CD1c-positive myeloid dendritic cell (primary cell): Measurements from ENCODE around the gene OLFML3.
"Not testable (repeated sequence)": the region's sequence is repeated elsewhere in the genome, so short reads cannot be mapped to it uniquely, and the experiment has no call there.

Experiments
- DNase-seq: peaks from one replicate; pipeline ENCODE4 v3.0.0-alpha.2; 2016; ENCODE audit errors: extremely low spot score

OLFML3 gene

GRCh38 chr1:113978863-113979702, at the start of gene OLFML3:
OLFML3 (plus strand) TSS chr1:113979474; CDS start chr1:113979517, 43 bp downstream.
- peak; percentile 87 for DNase-seq

GRCh38 chr1:113929750-113930498, 49.4 kb upstream of the OLFML3 start:
- peak; percentile 74 for DNase-seq

- DNase-seq = peak; percentile 71
Measured at GRCh38 chr1:113930499-113931161, 48.6 kb upstream of the OLFML3 start.

- peak; percentile 67 for DNase-seq
Measured at GRCh38 chr1:113931451-113931851, 47.8 kb upstream of the OLFML3 start.

GRCh38 chr1:113934006-113934405, 45.3 kb upstream of the OLFML3 start:
- DNase-seq = no peak

- no peak for DNase-seq
Measured at GRCh38 chr1:113934511-113935055, 44.7 kb upstream of the OLFML3 start.

- DNase-seq = no peak
Measured at GRCh38 chr1:113935176-113935575, 44.1 kb upstream of the OLFML3 start.

GRCh38 chr1:113935970-113936369, 43.3 kb upstream of the OLFML3 start:
- DNase-seq = no peak

GRCh38 chr1:113937146-113937545, 42.1 kb upstream of the OLFML3 start:
- DNase-seq = no peak

- DNase-seq = no peak
Measured at GRCh38 chr1:113938192-113938591, 41.1 kb upstream of the OLFML3 start.

- peak; percentile 23 for DNase-seq
Measured at GRCh38 chr1:113940365-113941244, 38.7 kb upstream of the OLFML3 start.

- DNase-seq = no peak
Measured at GRCh38 chr1:113941245-113941559, 38.1 kb upstream of the OLFML3 start.

GRCh38 chr1:113942527-113942926, 36.7 kb upstream of the OLFML3 start:
- DNase-seq = no peak

- peak; percentile 59 for DNase-seq
Measured at GRCh38 chr1:113943028-113943811, 36.1 kb upstream of the OLFML3 start.

GRCh38 chr1:113945329-113945728, 33.9 kb upstream of the OLFML3 start:
- no peak for DNase-seq

GRCh38 chr1:113946112-113946511, 33.2 kb upstream of the OLFML3 start:
- no peak for DNase-seq

GRCh38 chr1:113946678-113947387, 32.4 kb upstream of the OLFML3 start:
- no peak for DNase-seq

- DNase-seq = no peak
Measured at GRCh38 chr1:113947388-113948107, 31.7 kb upstream of the OLFML3 start.

GRCh38 chr1:113948151-113948550, 31.1 kb upstream of the OLFML3 start:
- not testable (repeated sequence) for DNase-seq
